ENCODE measurements around the gene CHRNB2.

CHRNB2 gene

DNA sequence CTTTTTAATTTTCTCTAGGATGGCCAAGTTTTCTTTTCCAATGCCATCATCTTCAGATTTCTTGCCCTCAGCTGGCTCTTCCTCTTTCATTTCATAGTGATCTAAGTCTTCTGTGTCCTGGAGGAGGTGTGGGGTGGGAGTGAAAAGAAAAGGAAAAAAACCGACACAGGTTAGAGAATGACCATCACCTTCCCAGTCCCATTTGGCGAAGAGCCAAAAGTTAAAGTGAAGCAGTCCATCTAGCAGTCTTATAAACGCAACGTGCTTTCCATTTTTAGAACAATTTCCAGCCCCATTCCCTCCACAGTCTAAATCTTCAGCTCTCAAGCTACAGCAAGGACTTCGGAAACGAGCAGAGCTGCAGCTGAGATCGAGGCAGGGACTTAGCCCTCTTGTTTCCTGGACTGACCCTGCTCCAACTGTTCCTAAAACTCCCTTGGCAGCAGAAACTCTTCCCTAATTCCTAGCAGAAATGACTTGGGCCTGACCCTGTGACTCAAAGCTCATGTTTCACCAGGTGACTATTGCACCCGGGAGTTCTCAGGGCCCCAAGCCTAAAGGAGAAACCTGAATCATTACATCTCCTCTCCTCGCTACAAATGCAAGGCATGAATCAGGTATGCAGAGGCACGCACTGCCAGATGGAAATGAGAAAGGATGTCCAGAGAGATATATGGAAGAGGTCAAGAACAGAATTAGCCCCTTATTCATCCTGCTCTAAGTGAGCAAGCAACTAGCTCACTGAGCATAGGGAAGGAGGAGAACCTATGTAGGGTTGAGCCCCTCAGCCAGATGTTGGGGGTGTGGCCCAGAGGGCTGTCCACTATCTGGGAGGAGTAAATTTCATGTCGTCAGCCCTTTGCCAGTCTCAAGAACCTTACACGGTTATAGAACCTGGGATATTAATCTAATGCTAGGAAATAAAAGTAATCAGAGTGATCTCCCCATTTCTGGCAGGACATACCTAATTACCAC is 14.2 kb upstream of the CHRNB2 start:
- DNase-seq: no peak

DNA sequence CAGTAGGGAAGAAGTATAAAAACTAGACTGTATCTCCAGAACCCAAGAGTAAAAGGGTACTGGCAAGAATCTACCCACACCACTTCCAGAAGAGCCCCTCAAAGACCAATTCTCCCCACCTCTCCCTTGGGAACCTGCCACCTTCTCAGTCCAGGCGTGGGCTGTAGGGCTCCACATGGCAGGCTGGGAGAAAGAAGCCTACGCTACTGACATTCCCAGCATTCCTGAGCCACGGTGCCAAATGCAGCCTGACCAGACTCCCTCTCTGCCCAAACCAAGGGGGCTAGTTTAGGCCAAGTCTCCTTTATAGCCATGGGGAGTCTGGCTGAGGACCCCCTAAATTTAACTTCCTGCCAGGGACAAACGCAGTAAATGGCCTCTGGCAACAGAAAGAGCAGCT is 11.2 kb upstream of the CHRNB2 start:
- no peak for DNase-seq

DNA sequence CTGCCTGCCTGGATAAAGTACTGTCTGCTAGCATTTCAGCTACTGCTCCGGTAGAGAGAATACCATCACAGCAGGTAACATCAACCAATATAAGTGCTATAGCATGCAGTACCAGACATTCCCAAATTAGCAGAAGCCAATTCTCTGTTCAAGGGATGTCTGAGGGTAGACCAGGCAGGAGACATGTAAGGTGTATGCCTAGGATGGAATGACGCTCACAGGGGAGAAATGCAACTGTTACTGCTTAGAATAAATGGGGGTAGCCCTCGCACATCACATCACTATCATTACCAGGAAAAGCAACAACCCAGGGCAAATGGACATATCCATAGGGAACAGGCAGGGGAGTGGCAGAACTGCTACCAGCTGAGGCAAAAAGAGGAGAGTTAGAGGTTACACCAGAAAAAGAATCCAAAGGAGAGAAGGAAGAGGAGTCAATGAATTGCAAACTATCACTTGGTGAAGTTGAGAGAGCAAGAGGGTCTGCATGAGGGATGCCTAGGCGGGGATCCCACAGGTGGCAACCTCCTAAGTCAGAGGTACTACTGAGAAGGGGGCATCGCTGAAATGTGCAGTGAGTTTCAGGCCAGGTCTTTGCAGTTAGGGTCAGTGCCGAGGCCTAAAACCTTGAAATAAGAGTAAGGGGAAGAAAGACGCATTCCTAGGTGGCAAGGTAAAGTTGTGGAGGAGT is 10.2 kb upstream of the CHRNB2 start:
- DNase-seq: no peak

DNA sequence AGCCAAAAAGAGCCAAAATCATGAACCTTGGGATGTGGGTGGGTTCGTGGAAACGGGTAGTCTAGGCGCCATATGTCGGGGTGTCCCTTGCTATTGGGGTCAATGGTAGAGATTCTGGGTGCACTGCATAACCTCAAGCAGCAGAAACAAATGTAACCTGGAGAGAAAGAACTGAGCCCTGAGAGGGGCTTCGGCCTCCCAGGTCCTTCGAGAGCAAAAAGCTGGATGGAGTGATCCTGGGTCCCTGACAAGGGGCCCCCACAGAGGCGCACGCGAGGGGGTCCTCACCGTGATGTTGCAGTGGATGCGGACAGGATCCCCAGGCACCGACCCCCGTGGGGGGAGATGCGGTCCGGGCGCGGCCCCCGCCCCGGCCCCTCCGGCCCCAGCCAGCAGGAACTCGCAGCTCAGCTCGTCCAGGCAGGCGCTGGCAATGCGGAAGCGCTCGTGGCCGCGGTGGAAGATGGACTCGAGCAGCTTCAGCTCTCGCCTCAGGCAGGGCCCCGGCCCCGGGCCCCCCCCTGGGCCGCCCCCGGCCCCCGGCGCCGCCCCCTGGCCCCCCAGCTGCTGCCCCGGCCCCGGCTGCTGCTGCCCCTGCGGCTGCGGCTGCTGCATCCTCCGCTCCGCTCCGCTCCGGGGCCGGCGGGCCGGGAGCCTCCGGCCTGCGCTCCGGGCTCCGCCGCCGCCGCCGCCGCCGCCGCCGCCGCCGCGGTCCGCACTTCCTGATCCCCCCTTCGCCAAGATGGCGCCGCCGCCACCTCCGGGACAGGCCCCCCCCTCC is 9.4 kb upstream of the CHRNB2 start, which contains the start of gene UBE2Q1:
Gene UBE2Q1, minus strand, starts transcription at position 724 of the 781 bp plus-strand sequence. Its CDS starts 109 bp downstream, at position 615.
- no peak for DNase-seq

DNA sequence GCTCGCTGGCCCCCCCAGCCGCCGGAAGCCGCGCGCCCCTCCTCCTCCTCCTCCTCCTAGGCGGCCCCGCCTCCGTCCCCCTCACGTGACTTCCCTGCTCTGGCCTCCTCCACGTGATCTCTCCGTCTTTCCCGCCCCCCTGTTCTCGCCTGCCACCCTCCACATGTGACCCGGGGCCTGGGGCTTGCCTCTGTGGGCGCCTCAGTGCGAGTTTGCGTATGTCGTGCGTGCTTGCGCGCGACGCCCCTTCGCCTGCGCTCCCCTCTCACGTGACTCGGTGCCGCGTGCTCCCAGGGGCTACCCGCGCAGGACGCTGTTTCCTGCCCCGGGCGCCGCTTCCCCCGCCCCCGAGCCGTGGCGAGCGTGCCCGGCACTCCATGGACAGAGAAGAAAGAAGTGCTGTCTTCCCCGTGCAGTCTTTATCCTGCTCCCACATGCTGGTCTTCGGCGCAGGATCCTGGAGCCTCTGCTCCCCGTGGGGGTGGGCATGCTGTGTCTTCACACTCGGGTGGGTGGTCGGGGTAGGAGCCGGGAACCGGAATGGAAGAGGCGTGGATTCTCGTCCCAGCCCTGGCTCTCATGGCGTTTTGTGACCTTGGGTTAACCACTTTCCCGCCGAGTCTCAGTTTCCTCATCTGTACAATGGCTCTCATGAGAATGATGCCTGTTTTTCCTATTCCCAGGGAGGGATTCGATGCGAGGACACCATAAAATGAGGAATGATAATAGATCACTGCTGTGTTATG is 8.7 kb upstream of the CHRNB2 start:
- DNase-seq: peak; percentile 98 to 99

DNA sequence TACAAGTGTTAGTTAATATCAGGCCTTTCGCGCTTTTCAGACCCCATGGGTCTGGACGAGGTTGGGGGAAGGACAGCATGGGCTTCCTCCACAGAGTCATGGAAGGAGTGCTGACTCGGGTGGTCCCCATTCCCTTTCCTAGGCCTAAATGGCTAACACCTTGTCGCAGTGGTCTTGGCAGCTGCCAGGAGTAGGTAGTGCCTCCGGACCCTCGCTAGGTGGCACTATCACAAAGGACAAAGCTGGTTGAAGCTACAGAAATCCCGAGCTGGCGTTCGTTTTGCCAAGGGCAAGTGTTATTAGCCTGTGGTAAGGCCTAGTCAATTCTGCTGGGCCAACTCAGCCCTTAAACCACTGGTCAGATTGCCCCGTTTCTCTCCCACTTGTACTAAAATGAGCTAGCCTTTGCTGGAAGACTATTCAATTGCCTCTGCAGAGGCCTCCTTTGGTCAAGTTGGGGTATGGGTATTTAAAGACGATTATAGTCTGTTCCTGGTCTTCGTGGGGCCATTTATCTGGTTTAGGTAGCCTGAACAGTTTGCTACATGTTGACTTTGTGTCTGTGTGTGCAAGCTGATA is 8.0 kb upstream of the CHRNB2 start:
- DNase-seq: peak; percentile 88 to 90

DNA sequence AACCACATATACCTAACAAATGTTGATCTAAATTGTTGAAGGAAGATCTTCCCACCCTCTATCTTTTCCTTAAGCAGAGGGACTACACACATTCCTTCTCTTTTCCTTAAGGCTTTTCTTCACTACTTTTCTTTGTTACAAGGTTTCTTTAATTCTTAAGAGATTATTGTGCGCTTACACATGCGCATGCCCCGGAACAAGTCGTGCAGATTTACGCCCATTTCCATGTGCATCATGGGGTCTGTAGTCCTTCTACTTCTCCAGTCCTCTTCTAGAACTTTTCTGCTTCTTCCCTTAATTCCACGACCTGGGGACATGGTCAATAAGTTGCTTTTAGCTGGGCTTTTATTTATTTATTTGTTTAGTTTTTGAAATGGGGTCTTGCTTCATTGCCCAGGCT is 1.7 kb upstream of the CHRNB2 start:
- DNase-seq: no peak

DNA sequence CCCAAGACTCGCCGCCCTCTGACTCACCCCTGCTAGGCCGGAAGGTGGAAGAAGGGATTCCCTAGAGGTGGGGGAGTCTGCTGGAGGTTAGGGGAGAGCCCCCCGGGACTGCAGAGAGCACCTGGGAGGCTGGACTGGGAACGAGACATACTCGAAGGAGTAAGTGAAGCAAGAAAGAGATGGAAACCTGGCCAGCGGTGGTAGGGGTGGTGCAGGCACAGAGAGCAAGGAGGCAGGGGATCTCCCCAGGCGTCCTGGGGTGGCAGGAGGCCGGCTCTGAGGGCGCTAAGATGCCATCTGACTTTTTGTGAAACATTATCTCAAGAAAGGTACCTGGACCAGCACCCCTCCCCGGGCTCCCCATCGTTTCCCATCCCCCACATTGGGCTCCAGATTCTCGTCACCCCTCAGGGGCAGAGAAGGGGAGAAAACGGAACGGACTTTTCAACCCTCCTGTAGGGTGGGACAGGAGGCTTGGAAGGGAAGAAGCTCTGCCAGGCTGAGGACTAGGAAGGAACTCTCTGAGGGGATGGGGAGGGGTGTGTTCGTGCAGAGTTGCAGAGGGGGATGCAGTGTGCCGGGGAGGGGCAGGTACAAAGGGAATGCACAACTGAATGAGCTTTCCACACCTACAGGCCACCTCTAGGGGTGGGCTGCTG is 708 bp downstream of the CHRNB2 start:
- no peak for DNase-seq

DNA sequence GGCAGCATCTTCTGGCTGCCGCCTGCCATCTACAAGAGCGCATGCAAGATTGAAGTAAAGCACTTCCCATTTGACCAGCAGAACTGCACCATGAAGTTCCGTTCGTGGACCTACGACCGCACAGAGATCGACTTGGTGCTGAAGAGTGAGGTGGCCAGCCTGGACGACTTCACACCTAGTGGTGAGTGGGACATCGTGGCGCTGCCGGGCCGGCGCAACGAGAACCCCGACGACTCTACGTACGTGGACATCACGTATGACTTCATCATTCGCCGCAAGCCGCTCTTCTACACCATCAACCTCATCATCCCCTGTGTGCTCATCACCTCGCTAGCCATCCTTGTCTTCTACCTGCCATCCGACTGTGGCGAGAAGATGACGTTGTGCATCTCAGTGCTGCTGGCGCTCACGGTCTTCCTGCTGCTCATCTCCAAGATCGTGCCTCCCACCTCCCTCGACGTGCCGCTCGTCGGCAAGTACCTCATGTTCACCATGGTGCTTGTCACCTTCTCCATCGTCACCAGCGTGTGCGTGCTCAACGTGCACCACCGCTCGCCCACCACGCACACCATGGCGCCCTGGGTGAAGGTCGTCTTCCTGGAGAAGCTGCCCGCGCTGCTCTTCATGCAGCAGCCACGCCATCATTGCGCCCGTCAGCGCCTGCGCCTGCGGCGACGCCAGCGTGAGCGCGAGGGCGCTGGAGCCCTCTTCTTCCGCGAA is 3.8 kb downstream of the CHRNB2 start:
- no peak for DNase-seq

DNA sequence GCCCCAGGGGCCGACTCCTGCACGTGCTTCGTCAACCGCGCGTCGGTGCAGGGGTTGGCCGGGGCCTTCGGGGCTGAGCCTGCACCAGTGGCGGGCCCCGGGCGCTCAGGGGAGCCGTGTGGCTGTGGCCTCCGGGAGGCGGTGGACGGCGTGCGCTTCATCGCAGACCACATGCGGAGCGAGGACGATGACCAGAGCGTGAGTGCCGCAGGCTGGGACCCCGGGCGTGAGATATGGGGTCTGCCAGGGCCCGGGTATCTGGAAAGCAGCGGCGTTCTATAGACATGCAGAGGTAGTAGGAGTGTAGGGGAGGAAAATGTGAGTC is 4.3 kb downstream of the CHRNB2 start:
- DNase-seq: no peak

DNA sequence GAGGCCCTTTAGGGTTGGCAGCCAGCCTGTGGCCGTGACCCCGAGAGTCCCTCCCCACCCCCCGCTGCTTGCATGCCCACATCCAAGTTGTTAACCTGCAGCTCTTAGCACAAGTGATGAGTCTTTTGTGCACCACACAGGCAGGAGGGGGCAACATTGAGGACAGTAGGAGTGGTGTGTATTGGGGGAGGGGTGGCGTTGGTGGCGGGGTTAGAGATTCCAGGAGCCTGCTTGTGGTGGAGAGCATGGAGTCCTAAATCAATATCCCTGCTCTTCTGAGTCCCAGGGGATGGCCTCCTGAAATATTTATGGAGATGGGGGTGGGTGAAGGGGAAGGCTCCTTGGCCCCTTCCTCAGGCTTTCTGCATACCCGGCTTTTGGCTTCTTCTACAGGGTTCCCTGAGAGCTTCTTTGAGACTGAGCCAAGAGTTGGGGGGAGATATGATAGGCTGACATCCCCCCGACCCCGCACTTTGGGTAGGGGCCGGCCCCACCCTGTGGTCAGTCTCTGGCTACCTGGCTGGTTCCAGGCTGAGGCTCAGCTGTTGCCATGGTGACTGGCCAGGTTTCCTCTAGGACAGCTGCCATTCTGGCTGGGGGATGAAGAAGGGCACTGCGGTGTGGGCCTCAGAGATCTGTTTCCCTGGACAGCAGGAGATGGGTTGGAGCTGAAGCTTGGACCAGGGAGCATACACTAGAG is 5.0 kb downstream of the CHRNB2 start:
- no peak for DNase-seq

DNA sequence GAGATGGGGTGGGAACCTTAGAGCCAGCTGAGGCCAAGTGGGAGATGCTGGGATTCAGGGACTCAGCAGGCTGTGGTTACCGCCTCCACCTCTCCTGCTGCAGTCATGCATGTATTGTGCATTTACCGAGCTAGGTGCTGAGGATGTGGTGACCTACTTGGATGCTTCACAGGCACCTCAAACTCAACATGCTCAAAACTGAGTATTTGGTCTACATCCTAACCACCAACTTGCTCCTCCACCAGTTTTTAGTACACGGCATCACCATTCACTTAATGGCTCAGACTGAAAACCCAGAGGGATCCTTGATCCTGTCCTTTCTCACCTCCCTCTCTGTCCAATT is 5.6 kb downstream of the CHRNB2 start:
- no peak for DNase-seq

DNA sequence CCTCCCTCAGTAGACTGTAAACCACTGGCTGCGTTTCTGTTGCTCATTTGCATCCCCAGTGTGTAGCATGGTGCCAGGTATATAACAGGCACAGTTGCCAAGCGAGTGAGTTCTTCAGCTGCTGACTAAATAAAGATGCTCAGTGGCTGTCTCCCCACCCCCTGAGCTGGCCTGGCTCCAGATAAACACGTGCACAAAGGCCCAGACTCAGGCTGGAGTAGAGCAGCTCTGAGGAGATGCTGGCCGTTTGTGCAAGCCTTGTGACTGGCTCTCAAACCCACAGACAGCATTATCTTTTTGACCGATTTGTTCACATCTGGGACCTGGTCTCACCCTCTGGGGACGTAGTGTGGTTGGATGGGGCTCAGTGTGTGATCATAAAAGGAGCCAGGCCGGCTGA is 7.1 kb downstream of the CHRNB2 start:
- DNase-seq: no peak

DNA sequence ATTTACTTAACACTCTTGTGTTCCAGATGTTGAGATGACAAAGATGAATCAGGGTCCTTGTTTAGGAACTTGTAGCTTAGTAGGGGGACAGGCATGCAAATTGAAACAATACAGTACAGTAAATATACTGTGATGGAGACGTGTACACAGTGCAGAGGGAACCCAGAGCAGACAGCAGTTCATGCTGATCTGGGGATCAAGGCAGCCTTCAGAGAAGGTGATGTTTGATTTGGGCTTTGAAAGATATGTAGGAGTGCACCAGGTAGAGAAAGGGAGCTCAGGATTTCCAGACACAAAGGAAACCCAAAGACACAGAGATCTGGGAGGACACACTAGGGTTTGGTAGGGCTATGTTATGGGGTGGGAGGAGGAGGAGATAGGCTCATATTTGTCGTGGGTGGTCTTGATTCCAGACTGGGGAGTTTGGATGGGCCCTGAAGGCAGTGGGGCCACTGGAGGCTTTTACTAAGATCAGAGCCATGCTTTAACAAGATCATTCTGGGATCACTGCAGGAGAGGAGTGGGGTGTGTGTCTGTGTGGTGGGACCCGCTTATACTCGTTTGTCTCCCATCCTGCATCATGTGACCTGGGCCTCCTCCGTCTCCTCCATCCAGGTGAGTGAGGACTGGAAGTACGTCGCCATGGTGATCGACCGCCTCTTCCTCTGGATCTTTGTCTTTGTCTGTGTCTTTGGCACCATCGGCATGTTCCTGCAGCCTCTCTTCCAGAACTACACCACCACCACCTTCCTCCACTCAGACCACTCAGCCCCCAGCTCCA is 7.8 kb downstream of the CHRNB2 start:
- DNase-seq: no peak

DNA sequence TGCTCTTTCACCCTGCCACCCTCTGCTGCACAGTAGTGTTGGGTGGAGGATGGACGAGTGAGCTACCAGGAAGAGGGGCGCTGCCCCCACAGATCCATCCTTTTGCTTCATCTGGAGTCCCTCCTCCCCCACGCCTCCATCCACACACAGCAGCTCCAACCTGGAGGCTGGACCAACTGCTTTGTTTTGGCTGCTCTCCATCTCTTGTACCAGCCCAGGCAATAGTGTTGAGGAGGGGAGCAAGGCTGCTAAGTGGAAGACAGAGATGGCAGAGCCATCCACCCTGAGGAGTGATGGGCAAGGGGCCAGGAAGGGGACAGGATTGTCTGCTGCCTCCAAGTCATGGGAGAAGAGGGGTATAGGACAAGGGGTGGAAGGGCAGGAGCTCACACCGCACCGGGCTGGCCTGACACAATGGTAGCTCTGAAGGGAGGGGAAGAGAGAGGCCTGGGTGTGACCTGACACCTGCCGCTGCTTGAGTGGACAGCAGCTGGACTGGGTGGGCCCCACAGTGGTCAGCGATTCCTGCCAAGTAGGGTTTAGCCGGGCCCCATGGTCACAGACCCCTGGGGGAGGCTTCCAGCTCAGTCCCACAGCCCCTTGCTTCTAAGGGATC is 8.5 kb downstream of the CHRNB2 start:
- DNase-seq: no peak

DNA sequence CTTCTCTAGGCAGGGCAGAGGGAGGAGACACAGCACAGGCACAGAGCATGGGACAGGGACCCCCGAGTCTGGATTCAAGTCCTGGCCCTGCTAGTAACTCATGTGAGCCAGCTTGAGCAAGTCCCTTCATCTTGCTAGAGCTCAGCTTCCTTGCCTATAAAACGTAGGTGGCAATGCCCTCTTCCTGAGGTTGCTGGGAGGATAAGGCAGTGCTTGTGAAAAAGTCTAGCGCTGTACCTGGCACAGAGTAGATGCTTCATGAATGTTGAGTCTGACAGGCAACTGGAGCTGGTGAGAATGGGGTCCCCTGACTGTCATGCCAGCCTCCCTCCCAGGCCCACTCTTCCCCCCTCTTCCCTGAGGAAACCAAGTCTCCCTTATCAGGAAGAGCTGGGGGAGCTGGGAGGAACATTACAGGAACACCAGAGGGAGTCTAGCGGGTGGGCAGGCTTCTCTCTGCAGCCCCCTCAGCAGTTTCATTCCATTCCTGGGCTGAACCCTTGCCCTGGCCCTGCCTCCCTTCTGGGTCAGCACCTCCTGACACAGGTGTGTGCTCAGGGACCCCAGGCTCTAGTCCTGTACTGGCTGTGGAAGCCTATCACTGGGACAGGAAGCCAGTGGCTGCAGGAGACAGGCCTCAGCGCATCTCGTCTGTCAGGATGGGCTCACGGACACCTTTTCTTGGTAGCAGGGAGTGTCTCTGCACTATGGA is 9.9 kb downstream of the CHRNB2 start:
- no peak for DNase-seq

DNA sequence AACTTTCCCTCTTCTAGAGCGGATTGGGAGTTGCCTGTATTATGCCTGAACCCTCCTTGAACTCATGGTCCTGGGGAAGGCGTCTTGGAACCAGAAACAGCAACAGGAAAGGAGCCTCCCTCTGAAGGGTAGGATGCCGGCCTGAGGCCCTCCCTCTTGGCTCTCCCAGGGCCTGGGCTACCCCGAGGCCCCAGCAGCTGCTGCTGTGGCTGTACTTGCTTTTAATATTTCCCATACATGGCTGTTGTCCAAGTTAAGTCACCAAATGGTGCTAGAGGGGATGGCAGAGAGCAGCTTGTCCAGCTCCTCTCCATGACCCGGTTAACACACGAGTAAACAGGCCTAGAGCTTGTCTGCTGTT is 10.5 kb downstream of the CHRNB2 start:
- DNase-seq: no peak

DNA sequence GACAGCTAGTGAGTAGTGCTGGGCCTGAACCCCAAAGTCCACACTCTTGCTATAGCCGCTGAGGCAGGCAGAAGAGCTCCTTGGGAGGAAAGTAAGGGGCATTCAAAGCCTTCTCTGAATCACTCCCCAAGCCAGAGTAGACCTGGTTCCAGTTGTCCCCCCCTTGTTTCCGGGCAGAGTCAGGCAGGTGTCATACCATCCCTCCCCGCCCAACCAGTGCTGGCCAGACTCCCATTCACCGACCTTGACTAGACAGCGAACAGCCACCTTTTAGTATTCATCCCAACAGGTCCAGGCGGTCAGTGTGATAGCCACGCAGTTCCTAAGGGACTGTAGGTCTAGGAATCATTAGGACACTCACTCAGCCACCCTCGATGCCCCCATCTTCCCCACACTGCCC is 11.8 kb downstream of the CHRNB2 start:
- DNase-seq: no peak

DNA sequence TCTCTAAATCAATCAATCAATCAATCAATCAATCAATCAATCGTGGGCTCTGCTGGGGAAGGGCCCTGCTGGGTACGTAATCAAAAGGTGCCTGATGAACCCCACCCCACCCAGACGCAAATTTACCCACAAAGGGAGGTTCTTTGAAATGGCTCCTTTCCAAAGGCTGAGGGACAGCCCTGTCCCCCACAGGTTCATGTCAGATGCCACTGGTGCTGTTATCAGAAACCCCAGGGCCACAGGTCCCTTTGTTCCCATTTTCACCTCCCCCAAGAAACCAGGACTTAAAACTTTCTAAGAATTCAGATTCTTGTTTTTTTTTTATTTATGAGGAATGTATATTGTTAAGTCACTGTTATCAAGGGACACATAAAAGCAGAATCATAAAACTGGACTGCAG is 14.2 kb downstream of the CHRNB2 start:
- DNase-seq: no peak

Data from Kasumi-1 (cell line).